CD8-positive, alpha-beta memory T cell (primary cell): ENCODE measurements around the gene VSNL1. TPM values are rescaled to one million over a fixed set of nuclear protein-coding genes. Genes with fewer than 3 reads are reported as not detected.
A peak's percentile ranks its signal among the peaks of the same experiment; 100 is the strongest.

Source experiments
- CTCF ChIA-PET: fragments of 350-600 bp; sonication (Branson Sonifier 250); formaldehyde crosslinking; loops from one replicate; lab custom pipeline; 2021; ENCODE audit warnings: antibody characterized with exemption; lab: Charles Lee
- POLR2A ChIA-PET: fragments of 350-600 bp; sonication (Branson Sonifier 250); formaldehyde crosslinking; loops from one replicate; lab custom pipeline; 2021; ENCODE audit warnings: antibody characterized with exemption; lab: Charles Lee
- DNase-seq, 5 donors: peaks; one replicate each; pipeline versions ENCODE4 v3.0.0 to v3.0.0-alpha.2; 2020 to 2022; ENCODE audit warnings: mixed read lengths in 1 of 5
- H3K27ac ChIP-seq: one replicate; pipeline ENCODE4 v1.7.0; 2013; ENCODE audit warnings: low read depth, mild to moderate bottlenecking, low read length, moderate library complexity
- H3K27me3 ChIP-seq: 2 replicates; pipeline ENCODE4 v1.7.0; 2013; ENCODE audit warnings: low read length, mild to moderate bottlenecking; ENCODE audit not compliant: insufficient read depth, poor library complexity, severe bottlenecking
- H3K36me3 ChIP-seq: 2 replicates; pipeline ENCODE4 v1.7.0; 2013; ENCODE audit warnings: mild to moderate bottlenecking, low read length, moderate library complexity; ENCODE audit not compliant: insufficient read depth
- H3K4me1 ChIP-seq: 2 replicates; pipeline ENCODE4 v1.7.0; 2013; ENCODE audit warnings: mild to moderate bottlenecking, low read length, moderate library complexity; ENCODE audit not compliant: insufficient read depth
- H3K4me3 ChIP-seq: 2 replicates; pipeline ENCODE4 v1.7.0; 2013; ENCODE audit warnings: mild to moderate bottlenecking, low read length
- H3K9me3 ChIP-seq: 2 replicates; pipeline ENCODE4 v1.7.0; 2013; ENCODE audit warnings: mild to moderate bottlenecking, low read length
- H3K27ac Mint-ChIP-seq, 8 donors: one replicate each; pipeline ENCODE4 v1.8.0; 2020 to 2021; ENCODE audit warnings: mixed read lengths in 8 of 8, mild to moderate bottlenecking in 6 of 8, inconsistent platforms in 3 of 8, moderate library complexity in 3 of 8
- H3K27me3 Mint-ChIP-seq, 2 donors: one replicate each; pipeline ENCODE4 v1.8.0; 2020 to 2021; ENCODE audit warnings: mixed read lengths in 2 of 2, mild to moderate bottlenecking in 1 of 2, moderate library complexity in 1 of 2
- H3K36me3 Mint-ChIP-seq, 3 donors: one replicate each; pipeline ENCODE4 v1.8.0; 2020 to 2021; ENCODE audit warnings: mixed read lengths in 3 of 3, inconsistent platforms in 1 of 3, mild to moderate bottlenecking in 1 of 3
- H3K4me1 Mint-ChIP-seq, 3 donors: one replicate each; pipeline ENCODE4 v1.8.0; 2020 to 2021; ENCODE audit warnings: mixed read lengths in 3 of 3, inconsistent platforms in 1 of 3, mild to moderate bottlenecking in 1 of 3
- H3K4me3 Mint-ChIP-seq, 7 donors: one replicate each; pipeline ENCODE4 v1.8.0; 2020 to 2021; ENCODE audit warnings: mixed read lengths in 7 of 7, mild to moderate bottlenecking in 6 of 7, moderate library complexity in 4 of 7, inconsistent platforms in 2 of 7
- H3K9me3 Mint-ChIP-seq, 5 donors: one replicate each; pipeline ENCODE4 v1.8.0; 2020 to 2022; ENCODE audit warnings: mixed read lengths in 5 of 5, mild to moderate bottlenecking in 3 of 5, moderate library complexity in 2 of 5, inconsistent platforms in 1 of 5
- polyA plus RNA-seq: library from polyadenylated mRNA; unstranded; fragments of 300-500 nt; fragmentation: Illumina TruSeq; gene quantifications from one replicate; pipeline ENCODE4 v1.2.3, GENCODE V29; 2021
- total RNA-seq, 2 experiments: library from RNA; stranded (reverse); gene quantifications; one replicate each; pipeline ENCODE4 v1.2.3, GENCODE V29; 2021

Gene VSNL1
- total and polyA plus RNA-seq, 3 experiments from 2014 or later: not detected

GRCh38 chr2:17614174-17614930 lies 73.9 kb downstream of the VSNL1 start:
- H3K27me3 ChIP-seq: no peaks in the 10 kb centered on the region
- H3K4me1 ChIP-seq: no peaks in the 10 kb centered on the region
- no peak for DNase-seq
- peaks cover 5 to 26% of the 10 kb centered on the region in 2 donors for H3K27me3 Mint-ChIP-seq
- ChIA-PET CTCF (interaction anchor here (1.0 kb wide), 1 partner anchor 31 kb away, joined by 3 read pairs; no protein-coding TSS in a partner anchor), POLR2A (no interaction called here)
- no peaks in the 10 kb centered on the region for H3K9me3 ChIP-seq
- H3K4me1 Mint-ChIP-seq: no peaks in the 10 kb centered on the region
- no peaks in the 10 kb centered on the region for H3K36me3 Mint-ChIP-seq
- H3K36me3 ChIP-seq: no peaks in the 10 kb centered on the region
- no peak overlapping the region for H3K4me3 ChIP-seq
- no peak overlapping the region for H3K4me3 Mint-ChIP-seq
- H3K27ac ChIP-seq: no peak overlapping the region
- no peak overlapping the region for H3K27ac Mint-ChIP-seq
- no peaks in the 10 kb centered on the region for H3K9me3 Mint-ChIP-seq

- no peak for DNase-seq
- H3K9me3 ChIP-seq: no peaks in the 10 kb centered on the region
- H3K36me3 Mint-ChIP-seq: no peaks in the 10 kb centered on the region
- no peaks in the 10 kb centered on the region for H3K4me1 Mint-ChIP-seq
- ChIA-PET CTCF (no interaction called here), POLR2A (no interaction called here)
- H3K4me1 ChIP-seq: no peaks in the 10 kb centered on the region
- H3K4me3 Mint-ChIP-seq: no peak overlapping the region
- no peak overlapping the region for H3K27ac ChIP-seq
- no peak overlapping the region for H3K27ac Mint-ChIP-seq
- H3K4me3 ChIP-seq: no peak overlapping the region
- H3K9me3 Mint-ChIP-seq: no peaks in the 10 kb centered on the region
- no peaks in the 10 kb centered on the region for H3K36me3 ChIP-seq
- H3K27me3 Mint-ChIP-seq: peaks cover 4 to 27% of the 10 kb centered on the region in 2 donors
- no peaks in the 10 kb centered on the region for H3K27me3 ChIP-seq
Measured at GRCh38 chr2:17615147-17615546, 74.7 kb downstream of the VSNL1 start.

- CTCF ChIA-PET: no interaction called here
- H3K36me3 Mint-ChIP-seq: no peaks in the 10 kb centered on the region
- no peaks in the 10 kb centered on the region for H3K4me1 Mint-ChIP-seq
- peaks cover 4 to 29% of the 10 kb centered on the region in 2 donors for H3K27me3 Mint-ChIP-seq
- no peaks in the 10 kb centered on the region for H3K9me3 ChIP-seq
- no peaks in the 10 kb centered on the region for H3K4me1 ChIP-seq
- no peaks in the 10 kb centered on the region for H3K27me3 ChIP-seq
- no peak overlapping the region for H3K4me3 Mint-ChIP-seq
- H3K36me3 ChIP-seq: no peaks in the 10 kb centered on the region
- H3K27ac Mint-ChIP-seq: no peak overlapping the region
- no peak for DNase-seq
- POLR2A ChIA-PET: no interaction called here
- H3K27ac ChIP-seq: no peak overlapping the region
- H3K4me3 ChIP-seq: no peak overlapping the region
- H3K9me3 Mint-ChIP-seq: no peaks in the 10 kb centered on the region
Measured at GRCh38 chr2:17615728-17616351, 75.3 kb downstream of the VSNL1 start.

GRCh38 chr2:17616405-17616804 lies 75.9 kb downstream of the VSNL1 start:
- no peaks in the 10 kb centered on the region for H3K36me3 ChIP-seq
- CTCF ChIA-PET: no interaction called here
- H3K27ac Mint-ChIP-seq: no peak overlapping the region

GRCh38 chr2:17617516-17617915 lies 77.0 kb downstream of the VSNL1 start:
- Mint-ChIP-seq H3K4me3 (peak overlapping the region in 1 of 7 donors; percentile 62), H3K27me3 (peaks cover 12 to 31% of the 10 kb centered on the region in 2 donors), H3K27ac (no peak overlapping the region), H3K36me3 (no peaks in the 10 kb centered on the region), H3K4me1 (no peaks in the 10 kb centered on the region), H3K9me3 (no peaks in the 10 kb centered on the region)
- H3K4me1 ChIP-seq: no peaks in the 10 kb centered on the region
- H3K9me3 ChIP-seq: no peaks in the 10 kb centered on the region
- H3K27ac ChIP-seq: no peak overlapping the region
- DNase-seq: no peak
- H3K27me3 ChIP-seq: no peaks in the 10 kb centered on the region
- no peak overlapping the region for H3K4me3 ChIP-seq
- H3K36me3 ChIP-seq: no peaks in the 10 kb centered on the region
- CTCF ChIA-PET: interaction anchor here (0.8 kb wide), 1 partner anchor 28 kb away, joined by 4 read pairs; no protein-coding TSS in a partner anchor
- POLR2A ChIA-PET: no interaction called here

More at GRCh38 chr2:17616405-17616804, 75.9 kb downstream of the VSNL1 start:
- no peaks in the 10 kb centered on the region for H3K27me3 ChIP-seq
- no peaks in the 10 kb centered on the region for H3K4me1 ChIP-seq
- H3K9me3 Mint-ChIP-seq: no peaks in the 10 kb centered on the region
- no peaks in the 10 kb centered on the region for H3K9me3 ChIP-seq
- H3K4me3 ChIP-seq: no peak overlapping the region
- no peaks in the 10 kb centered on the region for H3K4me1 Mint-ChIP-seq
- POLR2A ChIA-PET: no interaction called here
- H3K36me3 Mint-ChIP-seq: no peaks in the 10 kb centered on the region
- peaks cover 7 to 29% of the 10 kb centered on the region in 2 donors for H3K27me3 Mint-ChIP-seq
- DNase-seq: no peak
- no peak overlapping the region for H3K27ac ChIP-seq
- no peak overlapping the region for H3K4me3 Mint-ChIP-seq

GRCh38 chr2:17617955-17618354 lies 77.5 kb downstream of the VSNL1 start:
- ChIA-PET CTCF (no interaction called here), POLR2A (no interaction called here)
- Histone ChIP-seq H3K27ac (no peak overlapping the region), H3K36me3 (no peaks in the 10 kb centered on the region), H3K4me3 (no peak overlapping the region), H3K4me1 (no peaks in the 10 kb centered on the region), H3K9me3 (no peaks in the 10 kb centered on the region), H3K27me3 (no peaks in the 10 kb centered on the region)
- Mint-ChIP-seq H3K27ac (no peak overlapping the region), H3K9me3 (no peaks in the 10 kb centered on the region), H3K4me3 (no peak overlapping the region), H3K27me3 (peaks cover 12 to 32% of the 10 kb centered on the region in 2 donors), H3K36me3 (no peaks in the 10 kb centered on the region), H3K4me1 (no peaks in the 10 kb centered on the region)
- no peak for DNase-seq

GRCh38 chr2:17620280-17620679 lies 79.8 kb downstream of the VSNL1 start:
- CTCF ChIA-PET: no interaction called here
- no peaks in the 10 kb centered on the region for H3K9me3 ChIP-seq
- H3K4me1 ChIP-seq: no peaks in the 10 kb centered on the region
- H3K36me3 Mint-ChIP-seq: no peaks in the 10 kb centered on the region
- H3K27me3 ChIP-seq: no peaks in the 10 kb centered on the region
- no peak overlapping the region for H3K27ac Mint-ChIP-seq
- no peak overlapping the region for H3K4me3 ChIP-seq
- DNase-seq: no peak
- no peak overlapping the region for H3K4me3 Mint-ChIP-seq
- peaks cover 14 to 36% of the 10 kb centered on the region in 2 donors for H3K27me3 Mint-ChIP-seq
- H3K9me3 Mint-ChIP-seq: no peaks in the 10 kb centered on the region
- H3K27ac ChIP-seq: no peak overlapping the region
- no peaks in the 10 kb centered on the region for H3K4me1 Mint-ChIP-seq
- H3K36me3 ChIP-seq: no peaks in the 10 kb centered on the region
- POLR2A ChIA-PET: no interaction called here

GRCh38 chr2:17620841-17621240 lies 80.3 kb downstream of the VSNL1 start:
- Mint-ChIP-seq H3K36me3 (no peaks in the 10 kb centered on the region), H3K9me3 (no peaks in the 10 kb centered on the region), H3K4me1 (no peaks in the 10 kb centered on the region), H3K27me3 (peaks cover 16 to 38% of the 10 kb centered on the region in 2 donors), H3K27ac (no peak overlapping the region), H3K4me3 (no peak overlapping the region)
- CTCF ChIA-PET: no interaction called here
- H3K27ac ChIP-seq: no peak overlapping the region
- no peaks in the 10 kb centered on the region for H3K9me3 ChIP-seq
- no peaks in the 10 kb centered on the region for H3K4me1 ChIP-seq
- no peak for DNase-seq
- no peak overlapping the region for H3K4me3 ChIP-seq
- no peaks in the 10 kb centered on the region for H3K27me3 ChIP-seq
- POLR2A ChIA-PET: no interaction called here
- no peaks in the 10 kb centered on the region for H3K36me3 ChIP-seq
